ENCODE data around the gene SOHLH1. TPM values are rescaled to one million over a fixed set of nuclear protein-coding genes. Genes with fewer than 3 reads are reported as not detected.

SOHLH1 gene
- polyA plus RNA-seq, 2 of the 4 experiments (the other 2 are of a cell fraction): not detected

- no peak overlapping the region for H3K27ac ChIP-seq
- no peak overlapping the region for H3K4me3 ChIP-seq
- no peak for ATAC-seq
- DNase-seq (ENCODE audit: low read depth in 1 of 2, low spot score in 1 of 2): no peak
- 72% methylated on average over 17 of the region's 17 CpGs for WGBS (ENCODE audit: missing lambda C conversion rate)
- ChIA-PET CTCF (interaction anchor here (0.6 kb wide), 1 partner anchor 472 kb away, joined by 3 read pairs; no protein-coding TSS in a partner anchor), POLR2A (no interaction called here)
- H3K4me1 ChIP-seq: no peaks in the 10 kb centered on the region
- FAIRE-seq: no peak
- TF ChIP-seq POLR2A (IDR thresholded peaks at IDR 0.05; ENCODE audit: low read length): peak; percentile 29; the same call in 1 of the 2 replicates
- TF ChIP-seq BCL3 (IDR thresholded peaks at IDR 0.05): no peak
- no peak overlapping the region for H3K4me2 ChIP-seq
- peaks cover 70% of the 10 kb centered on the region for H3K9me3 ChIP-seq
These were observed 48.9 kb downstream of the SOHLH1 start for GRCh38 chr9:135650408-135650807.

DNA sequence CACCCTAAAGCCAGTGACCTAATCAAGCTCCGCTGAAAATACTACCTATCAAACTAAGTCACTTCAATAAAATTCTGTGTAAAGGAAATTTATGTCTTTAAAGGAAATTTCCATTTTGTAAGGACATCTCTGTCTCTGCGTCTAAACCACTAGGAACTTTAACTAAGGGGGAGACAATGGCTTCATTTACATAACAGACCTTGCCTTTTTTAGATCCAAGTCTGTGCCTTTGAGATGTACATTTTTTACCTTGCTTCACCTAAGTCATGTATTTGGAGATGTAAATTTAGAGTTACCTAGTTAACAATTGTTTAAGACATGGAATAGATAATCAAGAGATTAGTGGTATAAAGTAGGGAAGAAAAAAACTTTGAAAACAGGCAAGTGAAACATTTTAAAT, 49.8 kb downstream of the SOHLH1 start:
- ChIA-PET POLR2A (no interaction called here), CTCF (interaction anchor here (0.9 kb wide), 1 partner anchor 12 kb away, joined by 4 read pairs; no protein-coding TSS in a partner anchor)
- no peak for TF ChIP-seq NFE2L2 (conservative IDR thresholded peaks at IDR 0.05; ENCODE audit: low read length)
- TF ChIP-seq ZC3H11A (IDR thresholded peaks at IDR 0.05): no peak
- TF ChIP-seq KDM5A (IDR thresholded peaks at IDR 0.05): no peak
- no peak for TF ChIP-seq RCOR1 (IDR thresholded peaks at IDR 0.05; ENCODE audit: low read depth, low read length)
- TF ChIP-seq RFX5 (IDR thresholded peaks at IDR 0.05): no peak
- no peak for TF ChIP-seq RAD21 (conservative IDR thresholded peaks at IDR 0.05 in 1 of 2, IDR thresholded peaks at IDR 0.05 in 1 of 2)
- no peak for TF ChIP-seq RARB (CRISPR knock-in tag; IDR thresholded peaks at IDR 0.05)
- TF ChIP-seq CHD2 (IDR thresholded peaks at IDR 0.05; ENCODE audit: low read length, partially characterized antibody): no peak
- no peak for TF ChIP-seq FOSL2 (IDR thresholded peaks at IDR 0.05)
- TF ChIP-seq FOSL2 (CRISPR knock-in tag; IDR thresholded peaks at IDR 0.05): no peak
- no peak for TF ChIP-seq BHLHE40 (IDR thresholded peaks at IDR 0.05; ENCODE audit: low read depth, low read length)
- TF ChIP-seq CBX2 (IDR thresholded peaks at IDR 0.05; ENCODE audit: borderline replicate concordance, low read depth): no peak
- TF ChIP-seq HOXB5 (CRISPR knock-in tag; IDR thresholded peaks at IDR 0.05): no peak
- Histone ChIP-seq H3K4me2 (no peak overlapping the region), H3K27ac (no peak overlapping the region), H3K9me3 (peaks cover 78% of the 10 kb centered on the region), H3K4me3 (no peak overlapping the region), H3K4me1 (no peaks in the 10 kb centered on the region)
- no peak for DNase-seq (ENCODE audit: low read depth in 1 of 2, low spot score in 1 of 2)
- ATAC-seq: no peak
- FAIRE-seq: no peak
- WGBS (ENCODE audit: missing lambda C conversion rate): 31% methylated on average over 2 of the region's 2 CpGs

- H3K4me3 ChIP-seq: no peak overlapping the region
- DNase-seq (ENCODE audit: low read depth in 1 of 2, low spot score in 1 of 2): no peak
- peaks cover 82% of the 10 kb centered on the region for H3K9me3 ChIP-seq
- TF ChIP-seq BCL3 (IDR thresholded peaks at IDR 0.05) (no peak), JUNB (IDR thresholded peaks at IDR 0.05) (no peak), POLR2AphosphoS2 (conservative IDR thresholded peaks at IDR 0.05; ENCODE audit: low read length) (no peak), ZC3H11A (IDR thresholded peaks at IDR 0.05) (no peak), CBX2 (IDR thresholded peaks at IDR 0.05; ENCODE audit: borderline replicate concordance, low read depth) (no peak)
- TF ChIP-seq, protein P1, sequence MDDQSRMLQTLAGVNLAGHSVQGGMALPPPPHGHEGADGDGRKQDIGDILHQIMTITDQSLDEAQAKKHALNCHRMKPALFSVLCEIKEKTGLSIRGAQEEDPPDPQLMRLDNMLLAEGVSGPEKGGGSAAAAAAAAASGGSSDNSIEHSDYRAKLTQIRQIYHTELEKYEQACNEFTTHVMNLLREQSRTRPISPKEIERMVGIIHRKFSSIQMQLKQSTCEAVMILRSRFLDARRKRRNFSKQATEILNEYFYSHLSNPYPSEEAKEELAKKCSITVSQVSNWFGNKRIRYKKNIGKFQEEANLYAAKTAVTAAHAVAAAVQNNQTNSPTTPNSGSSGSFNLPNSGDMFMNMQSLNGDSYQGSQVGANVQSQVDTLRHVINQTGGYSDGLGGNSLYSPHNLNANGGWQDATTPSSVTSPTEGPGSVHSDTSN (IDR thresholded peaks at IDR 0.05): no peak
- CTCF ChIA-PET: interaction anchor here (0.9 kb wide), 1 partner anchor 11 kb away, joined by 4 read pairs; no protein-coding TSS in a partner anchor
- no peak overlapping the region for H3K4me2 ChIP-seq
- POLR2A ChIA-PET: interaction anchor here (1.5 kb wide), 1 partner anchor 13 kb away, joined by 3 read pairs; no protein-coding TSS in a partner anchor
- ATAC-seq: no peak
- no peaks in the 10 kb centered on the region for H3K4me1 ChIP-seq
- FAIRE-seq: no peak
- H3K27ac ChIP-seq: no peak overlapping the region
- WGBS (ENCODE audit: missing lambda C conversion rate): 17% methylated on average over 10 of the region's 10 CpGs
These were observed 50.5 kb downstream of the SOHLH1 start for GRCh38 chr9:135648494-135649410.

Data from A549 (cell line).